ENCODE results near the gene LRMDA. TPM values are rescaled to one million over a fixed set of nuclear protein-coding genes. Genes with fewer than 3 reads are reported as not detected.
"Not testable (repeated sequence)": the region's sequence is repeated elsewhere in the genome, so short reads cannot be mapped to it uniquely, and the experiment has no call there.

LRMDA gene
- total RNA-seq, 4 donors from 2014 or later, result 9.8 to 18.6 (median 15.8) TPM

DNA sequence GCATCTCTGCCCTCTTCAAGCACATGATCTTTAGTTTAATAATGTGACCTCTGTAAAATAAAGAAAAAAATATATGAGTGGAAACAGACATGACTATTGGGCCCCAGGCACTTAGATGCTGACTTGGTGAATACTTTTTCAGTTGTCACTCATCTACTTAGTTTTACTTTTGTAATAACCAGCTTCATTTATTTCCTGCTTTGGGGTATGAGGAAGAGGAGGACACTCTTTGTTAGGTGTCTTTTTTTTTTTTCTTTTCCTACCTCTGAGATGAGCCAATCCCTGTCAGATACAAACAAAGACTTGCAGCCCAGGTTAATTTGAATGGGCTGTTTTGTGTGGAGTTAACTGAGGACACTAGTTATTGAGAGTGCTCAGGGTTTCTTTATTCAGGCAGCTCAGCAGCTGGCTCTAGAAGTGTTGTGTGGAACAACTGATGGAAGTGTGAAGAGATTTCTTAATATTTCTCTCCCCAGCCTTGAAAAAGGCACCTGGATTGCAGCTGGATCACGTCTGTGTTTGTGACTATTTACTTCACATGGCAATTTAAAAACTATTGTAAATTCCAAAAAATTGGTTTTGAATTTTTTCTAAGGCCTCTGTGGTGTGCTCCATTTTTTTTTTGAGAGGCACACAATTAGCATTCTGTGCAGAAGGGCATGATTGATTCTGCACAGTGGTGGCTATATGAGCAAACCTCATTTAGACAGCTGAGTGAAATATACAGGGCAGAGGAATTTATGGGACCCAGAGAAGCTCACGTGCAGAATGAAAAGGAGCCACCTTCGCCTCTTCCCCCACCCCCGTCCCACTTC is 333.8 kb downstream of the LRMDA start:
- TF ChIP-seq EP300 (IDR thresholded peaks at IDR 0.05) (no peak), POLR2A (IDR thresholded peaks at IDR 0.05) (no peak)
- TF ChIP-seq, protein P1, sequence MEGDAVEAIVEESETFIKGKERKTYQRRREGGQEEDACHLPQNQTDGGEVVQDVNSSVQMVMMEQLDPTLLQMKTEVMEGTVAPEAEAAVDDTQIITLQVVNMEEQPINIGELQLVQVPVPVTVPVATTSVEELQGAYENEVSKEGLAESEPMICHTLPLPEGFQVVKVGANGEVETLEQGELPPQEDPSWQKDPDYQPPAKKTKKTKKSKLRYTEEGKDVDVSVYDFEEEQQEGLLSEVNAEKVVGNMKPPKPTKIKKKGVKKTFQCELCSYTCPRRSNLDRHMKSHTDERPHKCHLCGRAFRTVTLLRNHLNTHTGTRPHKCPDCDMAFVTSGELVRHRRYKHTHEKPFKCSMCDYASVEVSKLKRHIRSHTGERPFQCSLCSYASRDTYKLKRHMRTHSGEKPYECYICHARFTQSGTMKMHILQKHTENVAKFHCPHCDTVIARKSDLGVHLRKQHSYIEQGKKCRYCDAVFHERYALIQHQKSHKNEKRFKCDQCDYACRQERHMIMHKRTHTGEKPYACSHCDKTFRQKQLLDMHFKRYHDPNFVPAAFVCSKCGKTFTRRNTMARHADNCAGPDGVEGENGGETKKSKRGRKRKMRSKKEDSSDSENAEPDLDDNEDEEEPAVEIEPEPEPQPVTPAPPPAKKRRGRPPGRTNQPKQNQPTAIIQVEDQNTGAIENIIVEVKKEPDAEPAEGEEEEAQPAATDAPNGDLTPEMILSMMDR (IDR thresholded peaks at IDR 0.05), result no peak
- Histone ChIP-seq H3K36me3 (no peaks in the 10 kb centered on the region), H3K27ac (peak overlapping the region in 1 of 4 donors; percentile 63), H3K4me1 (peaks cover 0 to 16% (median 2%) of the 10 kb centered on the region in 4 donors), H3K4me3 (no peak overlapping the region), H3K9me3 (no peaks in the 10 kb centered on the region), H3K27me3 (no peaks in the 10 kb centered on the region)
- no peak for DNase-seq (ENCODE audit: low spot score in 2 of 2)
- WGBS, 2 donors, result 59 to 74% methylated on average over 3 to 4 of the region's 4 CpGs

DNA sequence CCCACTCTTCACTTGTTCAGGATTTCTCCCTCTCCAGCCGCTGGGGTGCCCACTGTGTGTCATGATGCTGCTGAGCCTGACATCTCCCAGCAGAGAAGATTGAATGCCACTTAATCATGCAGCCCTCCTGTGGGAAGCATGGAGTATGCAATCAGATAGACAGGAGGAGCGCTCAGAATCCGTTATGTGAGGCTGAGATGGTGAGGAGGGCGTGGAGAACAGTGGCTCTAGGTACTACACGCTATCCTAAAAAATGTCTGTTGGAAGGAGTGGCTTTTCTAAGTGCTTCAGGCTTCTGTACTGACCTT is 334.3 kb downstream of the LRMDA start:
- no peak for TF ChIP-seq EP300 (IDR thresholded peaks at IDR 0.05)
- no peak for TF ChIP-seq POLR2A (IDR thresholded peaks at IDR 0.05)
- TF ChIP-seq, protein P1 (IDR thresholded peaks at IDR 0.05), result no peak
- Histone ChIP-seq H3K27ac (peak overlapping the region in 1 of 4 donors; percentile 63), H3K4me1 (peaks cover 0 to 22% (median 2%) of the 10 kb centered on the region in 4 donors), H3K4me3 (no peak overlapping the region), H3K9me3 (no peaks in the 10 kb centered on the region), H3K27me3 (no peaks in the 10 kb centered on the region), H3K36me3 (no peaks in the 10 kb centered on the region)
- WGBS, 2 donors, result 93 to 97% methylated on average over 5 of the region's 5 CpGs
- no peak for DNase-seq (ENCODE audit: low spot score in 2 of 2)

DNA sequence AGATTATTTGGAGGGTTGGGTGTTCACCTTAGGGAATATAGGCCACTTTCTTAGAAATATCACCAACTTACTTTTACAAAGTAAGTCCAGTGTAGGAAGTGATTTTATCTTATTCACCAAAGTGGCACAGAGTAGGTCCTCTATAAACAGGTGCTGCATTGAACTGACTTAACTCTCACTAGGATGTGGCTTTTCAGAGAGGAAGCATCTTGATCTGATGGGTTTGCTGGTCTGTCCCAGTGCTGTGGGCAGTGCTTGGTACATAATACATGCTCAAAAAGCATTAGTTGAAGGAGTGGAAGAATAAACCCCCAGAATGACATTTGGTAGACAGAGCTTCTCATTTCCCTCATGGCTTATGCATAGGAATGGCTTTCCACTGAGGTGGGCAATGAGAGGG is 334.7 kb downstream of the LRMDA start:
- Histone ChIP-seq H3K4me1 (peaks cover 0 to 25% (median 3%) of the 10 kb centered on the region in 4 donors), H3K36me3 (no peaks in the 10 kb centered on the region), H3K9me3 (no peaks in the 10 kb centered on the region), H3K27ac (no peak overlapping the region), H3K27me3 (no peaks in the 10 kb centered on the region), H3K4me3 (no peak overlapping the region)
- DNase-seq (ENCODE audit: low spot score in 2 of 2), result no peak
- TF ChIP-seq, protein P1 (IDR thresholded peaks at IDR 0.05), result no peak
- TF ChIP-seq EP300 (IDR thresholded peaks at IDR 0.05) (no peak), POLR2A (IDR thresholded peaks at IDR 0.05) (no peak)

DNA sequence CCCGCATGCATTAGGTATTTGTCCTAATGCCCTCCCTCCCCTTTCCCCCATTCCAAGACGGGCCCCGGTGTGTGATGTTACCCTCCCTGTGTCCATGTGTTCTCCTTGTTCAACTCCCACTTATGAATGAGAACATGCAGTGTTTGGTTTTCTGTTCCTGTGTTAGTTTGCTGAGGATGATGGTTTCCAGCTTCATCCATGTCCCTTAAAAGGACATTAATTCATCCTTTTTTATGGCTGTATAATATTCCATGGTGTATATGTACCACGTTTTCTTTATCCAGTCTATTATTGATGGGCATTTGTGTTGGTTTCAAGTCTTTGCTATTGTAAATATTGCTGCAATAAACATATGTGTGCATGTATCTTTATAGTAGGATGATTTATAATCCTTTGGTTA is 335.3 kb downstream of the LRMDA start:
- H3K9me3 ChIP-seq; H3K4me3 ChIP-seq; H3K36me3 ChIP-seq; H3K27ac ChIP-seq; H3K27me3 ChIP-seq; DNase-seq (ENCODE audit: low spot score in 2 of 2): not testable (repeated sequence)
- H3K4me1 ChIP-seq, result peaks cover 0 to 32% (median 6%) of the 10 kb centered on the region in 4 donors
- WGBS, 2 donors, result 96 to 99% methylated on average over 4 of the region's 4 CpGs

DNA sequence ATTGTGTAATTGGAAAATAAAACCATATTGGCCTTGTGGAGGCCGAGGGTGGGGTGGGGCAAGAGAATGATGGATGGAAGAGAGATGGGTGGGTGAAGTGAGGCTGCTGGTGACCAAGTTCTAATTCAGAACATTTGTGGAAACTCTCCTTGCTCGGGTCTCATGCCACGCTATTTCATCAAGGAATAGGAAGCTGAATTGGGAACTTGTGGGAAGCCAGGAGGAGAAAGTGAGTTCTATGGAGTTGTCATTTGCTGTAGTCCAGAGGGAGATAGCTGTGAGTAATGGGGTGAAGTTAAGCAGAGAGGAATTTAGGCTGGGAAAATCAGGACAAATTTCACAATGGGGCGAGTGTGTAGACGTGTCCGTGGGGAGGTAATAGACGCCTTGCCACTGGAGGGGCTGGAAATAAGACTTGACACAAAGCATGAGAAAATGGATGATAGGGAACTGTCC is 339.2 kb downstream of the LRMDA start:
- TF ChIP-seq POLR2A (IDR thresholded peaks at IDR 0.05), result no peak
- peak in 1 of 2 donors; percentile 70 for TF ChIP-seq EP300 (IDR thresholded peaks at IDR 0.05)
- TF ChIP-seq, protein P1 (IDR thresholded peaks at IDR 0.05), result no peak
- Histone ChIP-seq H3K27me3 (no peaks in the 10 kb centered on the region), H3K9me3 (no peaks in the 10 kb centered on the region), H3K4me1 (peaks cover 0 to 36% (median 4%) of the 10 kb centered on the region in 4 donors), H3K4me3 (no peak overlapping the region), H3K36me3 (no peaks in the 10 kb centered on the region), H3K27ac (peak overlapping the region in 2 of 4 donors; percentile 15 to 68)
- peak; percentile 24 to 50 for DNase-seq (ENCODE audit: low spot score in 2 of 2)
- WGBS, 2 donors, result 66 to 80% methylated on average over 7 of the region's 7 CpGs

Measured in tibial nerve (tissue), 4 donors.